Transverse colon (tissue), 3 donors: ENCODE results near the gene OXCT2.

Experiments
- CTCF ChIP-seq, 5 experiments: fragments of 200-600 bp in 3 of 5; fragments of 450-650 bp in 2 of 5; sonication (generic) in 3 of 5; IDR thresholded peaks; 1 replicate in 2 of 5; 2 replicates in 3 of 5; pipeline ENCODE4 v1.5.1; 2016 to 2017; ENCODE audit warnings: antibody characterized with exemption in 5 of 5, inconsistent platforms in 3 of 5, mild to moderate bottlenecking in 2 of 5, moderate library complexity in 1 of 5
- POLR2A ChIP-seq: fragments of 450-650 bp; IDR thresholded peaks from one replicate; pipeline ENCODE4 v1.6.1; 2016; ENCODE audit warnings: antibody characterized with exemption, mild to moderate bottlenecking, moderate library complexity

DNA sequence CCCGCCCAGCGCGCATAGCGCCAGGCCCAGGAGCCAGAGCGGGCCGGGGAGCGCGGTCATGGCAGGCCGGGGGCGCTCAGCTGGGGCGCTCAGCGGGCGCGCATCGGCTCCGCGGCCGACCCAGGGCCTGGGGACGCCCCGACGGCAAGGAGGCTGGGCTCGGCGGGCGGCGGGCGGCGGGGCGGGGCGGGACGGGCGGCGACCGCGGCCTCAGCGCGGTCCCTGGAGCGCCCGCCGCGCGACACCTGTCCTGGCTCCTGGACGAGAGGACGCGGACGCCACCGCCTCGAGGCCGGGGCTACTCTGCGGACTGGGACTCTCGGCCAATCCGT is 17.2 kb upstream of the OXCT2 start:
- no peak for TF ChIP-seq POLR2A
- TF ChIP-seq CTCF (IDR thresholded peaks at IDR 0.05) = no peak
